Measurements from ENCODE around the gene OLIG2.

Gene OLIG2

DNA sequence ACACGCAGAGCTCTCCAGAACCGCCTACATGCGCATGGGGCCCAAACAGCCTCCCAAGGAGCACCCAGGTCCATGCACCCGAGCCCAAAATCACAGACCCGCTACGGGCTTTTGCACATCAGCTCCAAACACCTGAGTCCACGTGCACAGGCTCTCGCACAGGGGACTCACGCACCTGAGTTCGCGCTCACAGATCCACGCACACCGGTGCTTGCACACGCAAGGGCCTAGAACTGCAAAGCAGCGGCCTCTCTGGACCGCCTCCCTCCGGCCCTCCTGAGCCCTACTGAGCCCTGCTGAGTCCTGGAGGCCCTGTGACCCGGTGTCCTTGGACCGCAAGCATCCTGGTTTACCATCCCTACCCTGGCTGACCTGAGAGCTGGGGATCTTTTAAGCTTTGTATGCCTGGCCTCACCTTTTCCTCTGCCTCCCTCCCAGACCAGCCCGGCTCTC, 8.3 kb downstream of the OLIG2 start:
- DNase-seq = no peak

- DNase-seq = no peak
Observed at GRCh38 chr21:33035147-33035546, 9.4 kb downstream of the OLIG2 start.

DNA sequence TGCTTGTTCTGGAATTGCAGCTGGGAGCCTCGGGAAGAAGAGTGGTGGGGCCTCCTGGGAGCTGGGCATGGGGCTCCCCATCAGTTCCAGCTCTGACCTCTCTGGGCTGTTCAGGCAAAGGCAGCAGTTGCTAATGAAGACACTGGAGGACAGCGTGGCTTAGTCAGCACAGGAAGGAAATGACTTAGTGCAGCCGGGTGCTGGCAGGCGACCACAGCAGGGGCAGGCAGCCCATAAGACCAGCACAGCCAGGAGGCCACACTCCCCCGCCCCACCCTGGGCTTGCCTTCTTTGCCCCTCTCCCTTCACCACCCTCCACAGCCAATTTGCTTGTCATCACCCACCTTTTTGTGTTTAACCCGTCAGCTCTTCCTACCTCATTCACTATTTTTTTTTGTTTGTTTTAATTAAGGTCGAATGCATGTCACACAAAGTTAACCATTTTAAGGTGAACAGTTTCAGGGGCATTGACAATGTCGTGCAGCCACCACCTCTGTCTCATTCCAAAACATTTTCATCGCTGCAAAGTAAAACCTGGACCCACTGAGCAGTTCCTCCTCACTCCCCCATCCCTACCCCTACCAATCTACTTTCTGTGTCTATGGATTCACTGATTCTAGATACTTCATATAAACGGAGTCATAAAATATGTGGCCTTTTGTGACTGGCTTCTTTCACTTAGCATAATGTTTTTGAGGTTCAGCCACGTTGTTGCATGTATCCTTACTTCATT, 10.9 kb downstream of the OLIG2 start:
- no peak for DNase-seq

- DNase-seq = no peak
Observed at GRCh38 chr21:33037501-33037900, 11.8 kb downstream of the OLIG2 start.

GRCh38 chr21:33039536-33039935, 13.8 kb downstream of the OLIG2 start:
- DNase-seq = no peak

- DNase-seq = no peak
Observed at GRCh38 chr21:33040215-33040614, 14.5 kb downstream of the OLIG2 start.

GRCh38 chr21:33041981-33042380, 16.2 kb downstream of the OLIG2 start:
- no peak for DNase-seq

- DNase-seq = no peak
Observed at GRCh38 chr21:33042812-33043211, 17.1 kb downstream of the OLIG2 start.

- no peak for DNase-seq
Observed at GRCh38 chr21:33046455-33046854, 20.7 kb downstream of the OLIG2 start.

DNA sequence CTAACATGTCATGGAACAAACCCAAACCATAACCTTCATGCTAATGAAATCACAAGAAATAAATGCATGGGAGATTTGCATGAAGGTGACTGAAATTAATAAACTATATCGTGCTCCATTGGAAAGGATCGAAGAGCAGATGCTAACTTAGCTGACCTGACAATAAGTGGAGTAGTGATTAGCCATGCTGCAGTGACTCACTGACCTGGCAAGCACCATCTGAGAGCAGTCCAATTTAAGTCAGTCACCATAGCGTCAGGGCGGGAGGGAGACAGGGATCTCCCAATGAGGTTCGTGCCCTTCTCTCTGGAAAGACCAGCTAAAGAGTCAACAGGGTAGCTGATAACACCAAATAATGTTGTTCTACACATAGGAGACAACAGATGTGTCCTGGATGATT, 21.5 kb downstream of the OLIG2 start:
- DNase-seq = no peak

DNA sequence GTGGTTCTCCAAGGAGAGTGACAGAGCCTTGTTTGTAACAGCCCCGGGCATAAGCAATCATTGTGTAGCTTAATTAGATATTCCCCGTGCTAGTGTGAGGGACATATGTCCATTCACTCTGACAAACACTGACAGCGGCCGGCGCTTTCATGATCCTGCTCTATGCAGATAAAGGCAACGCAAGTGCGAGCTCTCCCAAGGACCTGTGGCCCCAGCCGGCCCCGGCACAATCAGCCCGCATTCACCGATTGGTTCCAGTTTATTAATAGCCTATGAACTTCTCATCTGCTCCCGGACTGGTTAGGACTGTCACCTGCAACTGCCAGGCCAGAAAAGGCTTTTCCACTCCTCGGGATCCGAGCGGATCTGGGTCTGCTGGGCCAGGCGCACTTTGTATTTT, 26.2 kb downstream of the OLIG2 start:
- no peak for DNase-seq

GRCh38 chr21:33053951-33054350, 28.2 kb downstream of the OLIG2 start:
- no peak for DNase-seq

DNA sequence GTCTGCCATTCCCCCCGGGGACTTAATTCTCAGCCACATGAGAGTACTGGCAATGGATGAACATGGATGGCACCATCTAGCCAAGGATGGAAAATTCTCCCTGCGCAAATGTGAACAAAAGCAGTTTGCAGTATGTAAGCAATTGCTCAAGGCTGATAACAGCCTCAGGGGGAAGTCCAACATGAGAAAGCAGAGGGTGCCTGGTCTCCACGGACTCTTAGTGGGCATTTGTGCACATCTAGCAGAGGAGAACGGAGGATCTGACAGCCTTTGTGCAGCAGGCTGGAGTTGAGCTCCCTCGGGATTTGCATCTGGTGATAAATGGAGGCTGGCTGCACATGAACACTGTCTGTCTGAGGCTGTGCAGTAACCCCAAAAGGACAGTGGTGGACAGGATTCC, 30.3 kb downstream of the OLIG2 start:
- no peak for DNase-seq

GRCh38 chr21:33057385-33057940, 31.7 kb downstream of the OLIG2 start:
- DNase-seq = no peak

DNA sequence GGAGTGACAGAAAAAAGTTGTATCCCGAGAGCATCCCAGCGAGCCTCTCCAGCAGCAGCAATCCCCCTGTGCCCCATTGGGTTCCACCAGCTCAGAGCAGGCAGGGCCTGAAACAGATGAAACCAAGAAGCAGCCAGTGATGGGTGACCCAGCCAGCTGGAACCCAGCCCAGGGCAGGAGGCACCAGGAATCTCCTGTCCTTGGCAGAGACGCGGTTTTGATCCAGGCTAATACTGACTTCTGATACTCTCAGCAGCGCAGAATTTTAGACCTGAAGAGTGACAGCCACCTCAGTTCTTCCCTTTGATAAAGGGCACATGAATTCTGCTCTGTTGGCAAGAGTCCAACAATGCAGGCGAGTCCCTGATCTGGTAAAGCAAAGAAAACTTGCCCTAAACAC, 32.8 kb downstream of the OLIG2 start:
- no peak for DNase-seq

DNA sequence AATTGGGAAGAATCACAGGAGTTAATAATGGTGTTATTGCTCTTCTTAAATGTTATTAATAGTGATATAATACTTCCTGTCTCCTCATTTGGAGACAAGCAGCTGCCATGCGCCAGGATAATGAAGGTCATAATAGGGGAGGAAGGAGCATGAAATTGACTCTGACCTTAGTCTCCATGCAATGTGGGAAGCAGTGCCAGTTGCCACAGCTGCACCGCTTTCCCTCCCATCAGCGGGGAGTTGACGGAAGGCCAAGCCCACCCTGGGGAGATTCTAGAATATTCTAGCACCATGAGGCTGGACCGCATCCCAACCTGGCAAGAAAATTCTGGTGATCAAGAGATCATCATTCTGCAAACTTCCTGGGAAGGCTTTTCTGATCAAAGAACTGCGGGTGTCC, 33.2 kb downstream of the OLIG2 start:
- DNase-seq = no peak

GRCh38 chr21:33059380-33059841, 33.7 kb downstream of the OLIG2 start:
- no peak for DNase-seq

DNA sequence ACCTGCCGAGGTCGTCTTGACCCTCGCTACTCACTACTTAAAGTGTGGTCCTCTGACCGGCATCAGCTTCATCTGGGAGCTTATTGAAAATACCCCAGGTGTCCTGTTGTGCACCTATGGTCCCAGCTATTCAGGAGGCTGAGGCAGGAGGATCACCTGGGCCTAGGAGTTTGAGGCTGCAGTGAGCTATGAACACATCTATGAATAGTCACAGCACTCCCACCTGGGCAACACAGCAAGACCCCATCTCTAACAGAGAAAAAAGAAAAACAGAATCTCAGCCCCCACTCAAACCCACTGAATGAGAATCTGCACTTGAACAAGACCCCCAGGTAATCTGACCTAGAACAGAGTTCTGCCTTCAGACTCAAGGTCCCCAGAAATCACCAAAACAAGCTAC, 35.5 kb downstream of the OLIG2 start:
- DNase-seq = no peak

- DNase-seq = no peak
Observed at GRCh38 chr21:33063375-33063883, 37.7 kb downstream of the OLIG2 start.

DNA sequence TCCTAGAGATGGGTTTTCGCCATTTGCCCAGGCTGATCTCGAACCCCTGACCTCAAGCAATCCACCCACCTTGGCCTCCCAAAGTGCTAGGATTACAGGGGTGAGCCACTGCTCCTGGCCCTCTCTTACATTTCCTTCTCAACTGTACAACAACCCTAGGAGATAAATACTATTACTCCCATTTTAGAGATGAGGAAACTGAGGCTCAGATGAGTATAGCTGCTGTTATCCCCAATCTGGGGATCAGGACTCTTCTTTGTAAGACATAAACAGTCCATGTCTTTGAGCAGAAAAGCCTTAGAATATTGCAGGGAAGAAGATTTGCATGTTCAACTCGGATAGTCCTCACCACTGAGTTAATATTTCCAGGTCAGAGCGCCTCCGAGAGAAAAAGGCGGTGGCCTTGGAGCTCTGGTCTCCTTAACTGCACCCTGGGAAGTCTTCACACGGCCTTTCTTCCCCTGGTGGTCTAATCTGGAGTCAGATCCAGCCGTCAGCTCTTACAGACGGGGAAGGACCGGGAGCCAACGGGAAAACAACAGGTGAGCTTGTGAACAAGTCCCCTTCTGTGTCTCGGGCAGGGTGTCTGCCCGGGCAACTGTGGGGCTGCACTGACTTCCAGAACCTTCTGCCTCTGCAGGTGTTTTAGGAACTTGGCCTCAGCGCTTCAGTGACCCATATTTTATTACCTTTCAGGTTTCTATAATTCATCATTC, 38.3 kb downstream of the OLIG2 start:
- no peak for DNase-seq

GRCh38 chr21:33064623-33065390, 39.1 kb downstream of the OLIG2 start:
- no peak for DNase-seq

DNA sequence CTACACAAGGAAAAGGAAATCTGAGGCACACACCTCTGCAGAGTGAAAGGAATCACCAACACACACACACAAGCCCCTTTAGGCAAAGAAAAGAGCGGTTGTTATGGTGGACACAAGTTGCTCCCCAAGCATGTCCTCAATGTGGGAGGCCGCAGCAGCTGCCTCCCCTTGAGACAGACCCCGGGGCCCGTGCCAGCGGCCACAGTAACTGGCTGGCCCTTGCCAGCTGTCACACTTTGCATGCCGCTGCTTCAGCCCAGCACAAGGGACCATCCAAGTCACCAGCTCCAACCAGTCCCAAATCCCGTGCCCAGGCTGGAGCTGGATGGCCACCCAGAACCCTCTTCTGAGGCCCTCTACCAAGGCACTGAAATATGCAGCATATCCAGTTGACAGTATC, 41.3 kb downstream of the OLIG2 start:
- no peak for DNase-seq

- no peak for DNase-seq
Observed at GRCh38 chr21:33067457-33067856, 41.7 kb downstream of the OLIG2 start.

All from stimulated activated CD4-positive, alpha-beta T cell treated with anti-CD3 and anti-CD28 coated beads, Interleukin-2, amount 100 ng/mL, for 24 hours (primary cell).